SK-N-SH (cell line): ENCODE results near the gene TSSK3. TPM values are rescaled to one million over a fixed set of nuclear protein-coding genes. Genes with fewer than 3 reads are reported as not detected.

Source experiments
- CTCF ChIA-PET: fragments of 300-600, 350-600 bp; formaldehyde crosslinking; extraction: SDS; loops from one replicate; lab custom pipeline; 2021; lab: Yijun Ruan, JAX
- POLR2A ChIA-PET: fragments of 350-600 bp; sonication (Branson Sonifier 250); formaldehyde crosslinking; extraction: SDS; loops from one replicate; lab custom pipeline; 2020; ENCODE audit warnings: antibody characterized with exemption, inconsistent platforms; lab: Yijun Ruan, JAX
- DNase-seq: peaks from one replicate; pipeline ENCODE4 v3.0.0; 2012
- H2AFZ ChIP-seq: fragments of 200-600 bp; sonication (generic); 2 replicates; pipeline ENCODE4 v1.8.1; 2016; ENCODE audit warnings: antibody characterized with exemption, mild to moderate bottlenecking, low read depth
- H3F3A ChIP-seq: fragments of 200-600 bp; sonication (generic); replicated peaks from 2 replicates; pipeline ENCODE3; 2016; ENCODE audit warnings: antibody characterized with exemption, mild to moderate bottlenecking; ENCODE audit not compliant: insufficient read depth
- H3K27ac ChIP-seq, 2 experiments: fragments of 200-500 bp in 1 of 2; fragments of 200-600 bp in 1 of 2; sonication (Bioruptor generic) in 1 of 2; sonication (generic), shearing (Covaris generic) in 1 of 2; 2 replicates each; pipeline versions ENCODE4 v1.5.1 to v1.6.1; 2014 to 2016; ENCODE audit warnings: low read depth in 2 of 2, inconsistent platforms in 1 of 2, low read length in 1 of 2, mild to moderate bottlenecking in 1 of 2, mixed read lengths in 1 of 2
- H3K27me3 ChIP-seq: fragments of 200-600 bp; sonication (generic), shearing (Covaris generic); 2 replicates; pipeline ENCODE4 v1.6.1; 2016; ENCODE audit warnings: mixed run types; ENCODE audit not compliant: insufficient read depth
- H3K36me3 ChIP-seq, 2 experiments: fragments of 200-500 bp in 1 of 2; fragments of 200-600 bp in 1 of 2; sonication (Bioruptor generic) in 1 of 2; sonication (generic) in 1 of 2; replicated peaks in 1 of 2; 2 replicates each; pipeline versions ENCODE3 to v1.5.1; 2014 to 2016; ENCODE audit warnings: low read length in 1 of 2, mild to moderate bottlenecking in 1 of 2; ENCODE audit not compliant: insufficient read depth in 2 of 2, control insufficient read depth in 1 of 2
- H3K4me1 ChIP-seq, 2 experiments: fragments of 200-500 bp in 1 of 2; fragments of 200-600 bp in 1 of 2; sonication (Bioruptor generic) in 1 of 2; sonication (generic), shearing (Covaris generic) in 1 of 2; 2 replicates each; pipeline versions ENCODE4 v1.5.1 to v1.6.1; 2014 to 2016; ENCODE audit warnings: low read depth in 1 of 2, low read length in 1 of 2, mixed run types in 1 of 2; ENCODE audit not compliant: insufficient read depth in 2 of 2, control insufficient read depth in 1 of 2
- H3K4me2 ChIP-seq: fragments of 200-600 bp; sonication (generic), shearing (Covaris generic); 2 replicates; pipeline ENCODE4 v1.6.1; 2017; ENCODE audit warnings: mixed run types
- H3K4me3 ChIP-seq, 2 experiments: fragments of 200-500 bp in 1 of 2; fragments of 200-600 bp in 1 of 2; sonication (Bioruptor generic) in 1 of 2; sonication (generic), shearing (Covaris generic) in 1 of 2; 2 replicates each; pipeline versions ENCODE4 v1.5.1 to v1.8.1; 2014 to 2016; ENCODE audit warnings: low read depth in 2 of 2, inconsistent platforms in 1 of 2, low read length in 1 of 2, mild to moderate bottlenecking in 1 of 2, mixed read lengths in 1 of 2, moderate library complexity in 1 of 2
- H3K79me2 ChIP-seq: fragments of 200-600 bp; sonication (generic); 2 replicates; pipeline ENCODE4 v1.8.1; 2017; ENCODE audit warnings: mild to moderate bottlenecking; ENCODE audit not compliant: insufficient read depth
- H3K9ac ChIP-seq: fragments of 200-600 bp; sonication (generic); 2 replicates; pipeline ENCODE4 v1.6.1; 2017; ENCODE audit warnings: mixed run types
- H3K9me2 ChIP-seq: fragments of 200-600 bp; sonication (generic); 2 replicates; pipeline ENCODE4 v1.6.1; 2017; ENCODE audit warnings: mixed run types
- H3K9me3 ChIP-seq: fragments of 200-600 bp; sonication (generic); 2 replicates; pipeline ENCODE4 v1.6.1; 2017; ENCODE audit warnings: mixed run types, mild to moderate bottlenecking, moderate library complexity
- H4K20me1 ChIP-seq: fragments of 200-600 bp; sonication (generic); 2 replicates; pipeline ENCODE4 v1.6.1; 2017; ENCODE audit warnings: mild to moderate bottlenecking, mixed run types; ENCODE audit not compliant: insufficient read depth
- CTCF ChIP-seq: fragments of 200-600 bp; sonication (generic); IDR thresholded peaks from 2 replicates; pipeline ENCODE4 v1.6.1; 2017; ENCODE audit warnings: antibody characterized with exemption, mild to moderate bottlenecking, moderate library complexity
- EZH2phosphoT487 ChIP-seq: fragments of 200-600 bp; sonication (generic); IDR thresholded peaks from 2 replicates; pipeline ENCODE4 v1.6.1; 2017; ENCODE audit warnings: low read depth, mixed run types, mild to moderate bottlenecking, antibody characterized with exemption, moderate library complexity, borderline replicate concordance
- FOSL2 ChIP-seq: IDR thresholded peaks from 2 replicates; pipeline ENCODE4 v1.4.0; 2012; ENCODE audit warnings: low read depth, mild to moderate bottlenecking, moderate library complexity, borderline replicate concordance
- GATA2 ChIP-seq: sonication (generic); formaldehyde crosslinking; IDR thresholded peaks from 2 replicates; pipeline ENCODE4 v1.5.0; 2020; ENCODE audit warnings: mild to moderate bottlenecking, missing genetic modification reagents
- IRF3 ChIP-seq: fragments of 150-350 bp; IDR thresholded peaks from 2 replicates; pipeline ENCODE4 v1.6.1; 2016; ENCODE audit warnings: mild to moderate bottlenecking, low read depth, low read length
- MAX ChIP-seq: IDR thresholded peaks from 2 replicates; pipeline ENCODE4 v1.4.0; 2012; ENCODE audit warnings: low read depth
- MEF2A ChIP-seq: IDR thresholded peaks from 2 replicates; pipeline ENCODE4 v1.4.0; 2012; ENCODE audit warnings: low read depth, borderline replicate concordance
- PBX3 ChIP-seq: IDR thresholded peaks from 2 replicates; pipeline ENCODE4; 2012
- RCOR1 ChIP-seq: fragments of 150-350 bp; IDR thresholded peaks from 2 replicates; pipeline ENCODE4 v1.6.1; 2017; ENCODE audit warnings: antibody characterized with exemption, low read length
- REST ChIP-seq: IDR thresholded peaks from 2 replicates; pipeline ENCODE4 v1.6.1; 2012; ENCODE audit warnings: mild to moderate bottlenecking, low read depth, low read length, moderate library complexity
- SMC3 ChIP-seq: IDR thresholded peaks from 2 replicates; pipeline ENCODE4 v1.6.1; 2012; ENCODE audit warnings: low read depth, low read length, improper control_type of control experiment
- TCF12 ChIP-seq: IDR thresholded peaks from 2 replicates; pipeline ENCODE4 v1.4.0; 2012
- TEAD4 ChIP-seq: IDR thresholded peaks from 2 replicates; pipeline ENCODE4 v1.4.0; 2012; ENCODE audit warnings: mild to moderate bottlenecking, borderline replicate concordance; ENCODE audit not compliant: insufficient read depth
- USF1 ChIP-seq: IDR thresholded peaks from 2 replicates; pipeline ENCODE4 v1.4.0; 2012; ENCODE audit warnings: low read depth, borderline replicate concordance
- USF2 ChIP-seq: fragments of 150-350 bp; IDR thresholded peaks from 2 replicates; pipeline ENCODE4 v1.6.1; 2017; ENCODE audit warnings: antibody characterized with exemption, low read length, low read depth, borderline replicate concordance
- WGBS: methylation state at CpG from one replicate; pipeline ENCODE4 v1.1.6; 2017; ENCODE audit warnings: low lambda C conversion rate; 5-methylcytosine and 5-hydroxymethylcytosine counted together
- polyA plus RNA-seq, 3 experiments: library from polyadenylated mRNA; depleted of rRNA; stranded (reverse); fragments of >200 nt; gene quantifications; 2 replicates each; pipeline ENCODE4 v1.2.3, GENCODE V29; 2012

Gene TSSK3
- polyA plus RNA-seq, 1 of the 3 experiments (the other 2 are of a cell fraction) = 0.28 TPM

- Histone ChIP-seq H3K36me3 (peaks cover 14 to 38% of the 10 kb centered on the region in 2 experiments), H3K4me2 (peak overlapping the region; percentile 98), H3K4me1 (peaks cover 8 to 31% of the 10 kb centered on the region in 2 experiments; a peak in 3 of 4 replicates), H4K20me1 (peaks cover 31% of the 10 kb centered on the region), H3K9me2 (no peaks in the 10 kb centered on the region), H3F3A (peaks cover 21% of the 10 kb centered on the region), H2AFZ (no peak overlapping the region), H3K9ac (peak overlapping the region; percentile 96), H3K27ac (peak overlapping the region; percentile 36 to 81; a peak in 3 of 4 replicates), H3K79me2 (peaks cover 44% of the 10 kb centered on the region), H3K4me3 (peak overlapping the region; percentile 84 to 92), H3K27me3 (no peaks in the 10 kb centered on the region), H3K9me3 (no peaks in the 10 kb centered on the region)
- TF ChIP-seq SMC3 (no peak), EZH2phosphoT487 (no peak), USF1 (no peak), REST (no peak), FOSL2 (no peak), IRF3 (no peak), PBX3 (no peak), MAX (no peak), RCOR1 (no peak), MEF2A (no peak), USF2 (no peak), CTCF (no peak), TCF12 (no peak), TEAD4 (no peak), GATA2 (CRISPR knock-in tag) (no peak)
- ChIA-PET CTCF (interaction anchor here (1.0 to 3.7 kb wide), 6 partner anchors 10 to 377 kb away, joined by 3 to 24 read pairs (median 4); no protein-coding TSS in a partner anchor), POLR2A (interaction anchor here (0.5 to 2.1 kb wide), 14 partner anchors 9 to 156 kb away, joined by 3 to 24 read pairs (median 4); partner anchors contain the start of genes BSDC1, HDAC1 and TXLNA)
- WGBS = 0% methylated on average over 10 of the region's 34 CpGs
- no peak for DNase-seq
Measured at GRCh38 chr1:32335535-32335789, 26.9 kb upstream of the TSSK3 start.
